Urothelium cell line (cell line): Measurements from ENCODE around the gene FOXD4.
"Not testable (repeated sequence)": the region's sequence is repeated elsewhere in the genome, so short reads cannot be mapped to it uniquely, and the experiment has no call there.

Experiments used
- DNase-seq: peaks from one replicate; pipeline ENCODE4 v3.0.0; 2011; ENCODE audit warnings: low spot score, mixed read lengths
- FAIRE-seq: peaks from 2 replicates; lab custom pipeline; 2011; peaks lifted over from hg19 to GRCh38; lab: Jason Lieb, UNC

FOXD4 gene

GRCh38 chr9:117995-118467 lies at the start of gene FOXD4:
Gene FOXD4 (minus strand): TSS chr9:118417. CDS start chr9:118119, 298 bp downstream.
- not testable (repeated sequence) for DNase-seq, FAIRE-seq

GRCh38 chr9:159871-160270 lies 41.7 kb upstream of the FOXD4 start:
- DNase-seq, FAIRE-seq: not testable (repeated sequence)

- not testable (repeated sequence) for DNase-seq
These were observed 33.0 kb upstream of the FOXD4 start for GRCh38 chr9:151173-151572.

GRCh38 chr9:139880-140279 lies 21.7 kb upstream of the FOXD4 start:
- not testable (repeated sequence) for DNase-seq, FAIRE-seq

More at GRCh38 chr9:151173-151572, 33.0 kb upstream of the FOXD4 start:
- not testable (repeated sequence) for FAIRE-seq

- not testable (repeated sequence) for FAIRE-seq
These were observed 848 bp downstream of the FOXD4 start for GRCh38 chr9:117144-117994.

GRCh38 chr9:116239-117077 lies 1.8 kb downstream of the FOXD4 start:
- DNase-seq, FAIRE-seq: not testable (repeated sequence)

More at GRCh38 chr9:117144-117994, 848 bp downstream of the FOXD4 start:
- DNase-seq: not testable (repeated sequence)

GRCh38 chr9:115118-115451 lies 3.1 kb downstream of the FOXD4 start:
- FAIRE-seq: not testable (repeated sequence)

GRCh38 chr9:114267-115117 lies 3.7 kb downstream of the FOXD4 start:
- FAIRE-seq, DNase-seq: not testable (repeated sequence)

More at GRCh38 chr9:115118-115451, 3.1 kb downstream of the FOXD4 start:
- DNase-seq: not testable (repeated sequence)

GRCh38 chr9:113468-114266 lies 4.5 kb downstream of the FOXD4 start:
- not testable (repeated sequence) for DNase-seq, FAIRE-seq

GRCh38 chr9:112589-113467 lies 5.4 kb downstream of the FOXD4 start:
- FAIRE-seq, DNase-seq: not testable (repeated sequence)

GRCh38 chr9:110672-111071 lies 7.5 kb downstream of the FOXD4 start:
- not testable (repeated sequence) for FAIRE-seq, DNase-seq

- not testable (repeated sequence) for FAIRE-seq, DNase-seq
These were observed 8.7 kb downstream of the FOXD4 start for GRCh38 chr9:109540-109939.

GRCh38 chr9:108742-109495 lies 9.3 kb downstream of the FOXD4 start:
- not testable (repeated sequence) for FAIRE-seq, DNase-seq

- not testable (repeated sequence) for DNase-seq, FAIRE-seq
These were observed 12.2 kb downstream of the FOXD4 start for GRCh38 chr9:105991-106390.

GRCh38 chr9:100430-100829 lies 17.8 kb downstream of the FOXD4 start:
- not testable (repeated sequence) for FAIRE-seq, DNase-seq

GRCh38 chr9:99867-100266 lies 18.4 kb downstream of the FOXD4 start:
- DNase-seq, FAIRE-seq: not testable (repeated sequence)

- FAIRE-seq, DNase-seq: not testable (repeated sequence)
These were observed 19.4 kb downstream of the FOXD4 start for GRCh38 chr9:98775-99174.
